Amniotic stem cell (primary cell): Measurements from ENCODE around the gene PRKN.
"Not testable (repeated sequence)": the region's sequence is repeated elsewhere in the genome, so short reads cannot be mapped to it uniquely, and the experiment has no call there.

ENCODE experiments used
- DNase-seq: peaks from one replicate; lab custom pipeline; 2025; lab: John Stamatoyannopoulos, UW

The PRKN gene

GRCh38 chr6:161347988-161348627 lies 1379.5 kb downstream of the PRKN start:
- DNase-seq, result no peak

- DNase-seq, result no peak
Observed at GRCh38 chr6:161347125-161347524, 1380.4 kb downstream of the PRKN start.

- no peak for DNase-seq
Observed at GRCh38 chr6:161346717-161347116, 1380.8 kb downstream of the PRKN start.

- DNase-seq, result no peak
Observed at GRCh38 chr6:161344626-161345025, 1382.9 kb downstream of the PRKN start.

GRCh38 chr6:161342039-161342438 lies 1385.5 kb downstream of the PRKN start:
- no peak for DNase-seq

GRCh38 chr6:161341638-161342037 lies 1385.9 kb downstream of the PRKN start:
- no peak for DNase-seq

- no peak for DNase-seq
Observed at GRCh38 chr6:161338015-161338414, 1389.6 kb downstream of the PRKN start.

- no peak for DNase-seq
Observed at GRCh38 chr6:161336479-161336878, 1391.1 kb downstream of the PRKN start.

GRCh38 chr6:161333410-161333809 lies 1394.2 kb downstream of the PRKN start:
- DNase-seq, result no peak

GRCh38 chr6:161331402-161332081 lies 1396.0 kb downstream of the PRKN start:
- not testable (repeated sequence) for DNase-seq

- DNase-seq, result no peak
Observed at GRCh38 chr6:161327360-161327953, 1400.1 kb downstream of the PRKN start.

- no peak for DNase-seq
Observed at GRCh38 chr6:161319231-161319630, 1408.3 kb downstream of the PRKN start.

GRCh38 chr6:161318456-161318855 lies 1409.1 kb downstream of the PRKN start:
- DNase-seq, result no peak

- no peak for DNase-seq
Observed at GRCh38 chr6:161316531-161316930, 1411.0 kb downstream of the PRKN start.

GRCh38 chr6:161315246-161315917 lies 1412.2 kb downstream of the PRKN start:
- DNase-seq, result not testable (repeated sequence)

GRCh38 chr6:161314541-161315245 lies 1412.9 kb downstream of the PRKN start:
- DNase-seq, result not testable (repeated sequence)

GRCh38 chr6:161313940-161314509 lies 1413.5 kb downstream of the PRKN start:
- DNase-seq, result no peak

- not testable (repeated sequence) for DNase-seq
Observed at GRCh38 chr6:161313475-161313874, 1414.1 kb downstream of the PRKN start.

- DNase-seq, result not testable (repeated sequence)
Observed at GRCh38 chr6:161309774-161310173, 1417.8 kb downstream of the PRKN start.

GRCh38 chr6:161308075-161308655 lies 1419.4 kb downstream of the PRKN start:
- DNase-seq, result no peak

- no peak for DNase-seq
Observed at GRCh38 chr6:161305860-161306259, 1421.7 kb downstream of the PRKN start.
